ENCODE measurements around the gene NET1.
"Not testable (repeated sequence)": the region's sequence is repeated elsewhere in the genome, so short reads cannot be mapped to it uniquely, and the experiment has no call there.

The NET1 gene

GRCh38 chr10:5470062-5470751 is 57.9 kb downstream of the NET1 start:
- no peak overlapping the region for H3K4me3 ChIP-seq (ENCODE audit: low read length)
- no peak for TF ChIP-seq ZNF274 (IDR thresholded peaks at IDR 0.05; ENCODE audit: low read depth, low read length)

- not testable (repeated sequence) for H3K4me3 ChIP-seq (ENCODE audit: low read length)
Observed at GRCh38 chr10:5474642-5475041, 62.3 kb downstream of the NET1 start.

GRCh38 chr10:5475088-5475487 is 62.7 kb downstream of the NET1 start:
- not testable (repeated sequence) for H3K4me3 ChIP-seq (ENCODE audit: low read length)

GRCh38 chr10:5475974-5476807 is 63.8 kb downstream of the NET1 start:
- not testable (repeated sequence) for H3K4me3 ChIP-seq (ENCODE audit: low read length)

- no peak for TF ChIP-seq ZNF274 (IDR thresholded peaks at IDR 0.05; ENCODE audit: low read depth, low read length)
- H3K4me3 ChIP-seq (ENCODE audit: low read length), result no peak overlapping the region
Observed at GRCh38 chr10:5476918-5477525, 64.7 kb downstream of the NET1 start.

GRCh38 chr10:5477948-5478693 is 65.8 kb downstream of the NET1 start:
- no peak for TF ChIP-seq ZNF274 (IDR thresholded peaks at IDR 0.05; ENCODE audit: low read depth, low read length)
- H3K4me3 ChIP-seq (ENCODE audit: low read length), result no peak overlapping the region

GRCh38 chr10:5478694-5479305 is 66.4 kb downstream of the NET1 start:
- TF ChIP-seq ZNF274 (IDR thresholded peaks at IDR 0.05; ENCODE audit: low read depth, low read length), result no peak

GRCh38 chr10:5479481-5480161 is 67.3 kb downstream of the NET1 start:
- H3K4me3 ChIP-seq (ENCODE audit: low read length), result no peak overlapping the region
- no peak for TF ChIP-seq ZNF274 (IDR thresholded peaks at IDR 0.05; ENCODE audit: low read depth, low read length)

More at GRCh38 chr10:5478694-5479305, 66.4 kb downstream of the NET1 start:
- no peak overlapping the region for H3K4me3 ChIP-seq (ENCODE audit: low read length)

- no peak overlapping the region for H3K4me3 ChIP-seq (ENCODE audit: low read length)
- no peak for TF ChIP-seq ZNF274 (IDR thresholded peaks at IDR 0.05; ENCODE audit: low read depth, low read length)
Observed at GRCh38 chr10:5480162-5480941, 68.0 kb downstream of the NET1 start.

- no peak for TF ChIP-seq ZNF274 (IDR thresholded peaks at IDR 0.05; ENCODE audit: low read depth, low read length)
- H3K4me3 ChIP-seq (ENCODE audit: low read length), result no peak overlapping the region
Observed at GRCh38 chr10:5481121-5481520, 68.8 kb downstream of the NET1 start.

- TF ChIP-seq ZNF274 (IDR thresholded peaks at IDR 0.05; ENCODE audit: low read depth, low read length), result no peak
- H3K4me3 ChIP-seq (ENCODE audit: low read length), result no peak overlapping the region
Observed at GRCh38 chr10:5482016-5482415, 69.7 kb downstream of the NET1 start.

GRCh38 chr10:5484205-5484604 is 71.8 kb downstream of the NET1 start:
- no peak overlapping the region for H3K4me3 ChIP-seq (ENCODE audit: low read length)
- no peak for TF ChIP-seq ZNF274 (IDR thresholded peaks at IDR 0.05; ENCODE audit: low read depth, low read length)

- no peak overlapping the region for H3K4me3 ChIP-seq (ENCODE audit: low read length)
- no peak for TF ChIP-seq ZNF274 (IDR thresholded peaks at IDR 0.05; ENCODE audit: low read depth, low read length)
Observed at GRCh38 chr10:5485290-5485689, 72.9 kb downstream of the NET1 start.

All from GM08714 (cell line).